Stimulated activated CD4-positive, alpha-beta T cell treated with anti-CD3 and anti-CD28 coated beads, TNF-alpha, amount 100 ng/mL, for 1 hour (primary cell): ENCODE results near the gene PTRH2.
"Not testable (repeated sequence)": the region's sequence is repeated elsewhere in the genome, so short reads cannot be mapped to it uniquely, and the experiment has no call there.

Experiments used
- DNase-seq, 3 donors: peaks; one replicate each; pipeline ENCODE4 v3.0.0-alpha.2; 2020; ENCODE audit warnings: low read depth in 3 of 3, low spot score in 1 of 3

The PTRH2 gene

GRCh38 chr17:59671386-59671785 is 35.8 kb downstream of the PTRH2 start:
- no peak for DNase-seq

DNA sequence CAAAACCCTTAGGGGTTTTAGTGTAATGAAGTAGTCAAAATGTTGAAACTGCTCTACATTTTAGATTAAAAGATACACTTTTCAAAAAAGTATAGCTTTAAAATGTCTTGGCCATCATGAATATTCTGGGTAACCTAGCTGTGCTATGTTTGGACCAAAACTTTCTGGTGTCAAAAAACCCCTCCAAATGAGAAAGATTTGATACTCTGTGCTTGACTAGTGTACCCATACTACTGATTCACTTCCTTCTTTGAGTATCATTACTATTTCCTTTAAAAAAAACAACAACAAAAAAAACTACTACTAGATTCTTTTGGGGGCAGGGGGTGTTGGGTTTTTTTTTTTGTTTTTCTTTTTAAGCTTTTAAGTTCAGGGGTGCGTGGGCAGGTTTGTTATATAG is 37.3 kb downstream of the PTRH2 start:
- DNase-seq = no peak

GRCh38 chr17:59669411-59669810 is 37.8 kb downstream of the PTRH2 start:
- no peak for DNase-seq

GRCh38 chr17:59668816-59669215 is 38.4 kb downstream of the PTRH2 start:
- no peak for DNase-seq

DNA sequence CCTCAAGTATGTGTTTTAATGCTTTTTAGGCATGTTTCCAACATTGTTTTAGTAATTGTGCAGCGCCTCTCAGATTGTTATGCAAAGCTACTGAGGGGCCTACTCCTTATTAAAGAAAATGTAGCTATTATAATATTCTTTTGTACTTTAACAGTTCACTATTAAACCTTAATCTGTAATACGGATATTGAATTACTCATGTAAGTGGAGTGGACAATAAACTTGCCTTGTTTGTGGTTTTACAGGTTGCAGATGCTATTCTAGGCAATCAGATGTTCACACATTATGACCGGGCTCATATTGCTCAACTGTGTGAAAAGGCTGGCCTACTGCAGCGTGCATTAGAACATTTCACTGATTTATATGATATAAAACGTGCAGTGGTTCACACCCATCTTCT is 41.0 kb downstream of the PTRH2 start:
- DNase-seq = no peak

DNA sequence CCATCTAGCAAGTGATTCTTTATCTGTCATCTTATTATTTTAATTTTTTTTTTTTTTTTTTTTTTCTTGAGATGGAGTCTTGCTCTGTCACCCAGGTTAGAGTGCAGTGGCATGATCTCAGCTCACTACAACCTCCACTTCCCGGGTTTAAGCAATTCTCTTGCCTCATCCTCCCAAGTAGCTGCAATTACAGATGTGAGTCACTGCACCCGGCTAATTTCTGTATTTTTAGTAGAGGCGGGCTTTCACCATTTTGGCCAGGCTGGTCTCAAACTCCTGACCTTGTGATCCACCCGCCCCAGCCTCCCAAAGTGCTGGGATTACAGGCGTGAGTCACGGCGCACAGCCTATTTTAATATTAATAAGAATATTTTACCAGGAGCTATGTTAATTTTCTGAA is 50.6 kb downstream of the PTRH2 start:
- not testable (repeated sequence) for DNase-seq

DNA sequence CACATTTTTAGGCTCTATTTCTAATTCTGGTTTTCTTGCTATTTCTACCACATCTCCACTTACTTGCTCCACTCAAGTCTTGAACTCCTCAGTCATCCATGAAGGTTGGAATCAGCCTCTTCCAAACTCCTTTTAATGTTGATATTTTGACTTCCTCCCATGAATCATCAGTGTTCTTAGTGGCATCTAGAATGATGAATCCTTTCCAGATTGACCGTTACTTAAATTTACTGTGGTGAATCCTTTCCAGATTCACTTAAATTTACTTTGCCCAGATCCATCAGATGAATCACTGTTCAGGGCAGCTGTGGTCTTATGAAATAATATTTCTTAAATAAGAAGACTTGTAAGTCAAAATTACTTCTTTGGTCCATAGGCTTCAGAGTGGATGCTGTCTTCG is 55.1 kb downstream of the PTRH2 start:
- no peak for DNase-seq

DNA sequence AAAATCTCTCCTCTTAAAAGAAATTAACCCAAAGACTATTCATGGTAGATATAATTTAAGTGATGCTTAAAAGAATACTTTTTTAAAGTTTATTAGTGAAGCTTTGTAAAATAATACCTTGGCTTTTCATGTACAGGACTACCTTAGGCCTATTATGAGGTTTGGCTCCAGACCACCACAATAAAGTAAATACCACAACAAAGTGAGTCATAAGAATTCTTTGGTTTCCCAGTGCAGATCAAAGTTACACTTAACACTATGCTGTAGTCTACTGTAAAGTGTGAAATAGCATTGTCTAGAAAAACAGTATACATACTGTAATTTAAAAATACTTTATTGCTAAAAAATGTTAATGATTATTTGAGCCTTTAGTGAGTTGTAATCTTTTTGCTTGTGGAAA is 55.9 kb downstream of the PTRH2 start:
- DNase-seq = no peak

DNA sequence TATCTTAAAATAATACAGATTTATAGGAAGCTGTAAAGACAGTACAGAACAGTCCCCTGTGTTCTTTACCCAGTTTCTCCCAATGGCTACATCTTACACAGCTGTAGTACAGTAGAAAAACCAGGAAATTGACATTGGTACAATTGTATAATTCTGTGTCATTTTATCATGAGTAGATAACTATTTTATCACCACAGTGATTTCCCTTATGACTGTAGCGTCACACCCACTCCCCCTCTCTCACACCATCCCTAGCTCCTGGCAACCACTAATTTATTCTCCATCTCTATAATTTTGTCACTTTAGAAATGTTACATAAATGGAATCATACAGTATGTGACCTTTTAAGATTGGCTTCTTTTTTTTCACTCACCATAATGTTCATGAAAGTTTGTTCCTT is 56.6 kb downstream of the PTRH2 start:
- no peak for DNase-seq

DNA sequence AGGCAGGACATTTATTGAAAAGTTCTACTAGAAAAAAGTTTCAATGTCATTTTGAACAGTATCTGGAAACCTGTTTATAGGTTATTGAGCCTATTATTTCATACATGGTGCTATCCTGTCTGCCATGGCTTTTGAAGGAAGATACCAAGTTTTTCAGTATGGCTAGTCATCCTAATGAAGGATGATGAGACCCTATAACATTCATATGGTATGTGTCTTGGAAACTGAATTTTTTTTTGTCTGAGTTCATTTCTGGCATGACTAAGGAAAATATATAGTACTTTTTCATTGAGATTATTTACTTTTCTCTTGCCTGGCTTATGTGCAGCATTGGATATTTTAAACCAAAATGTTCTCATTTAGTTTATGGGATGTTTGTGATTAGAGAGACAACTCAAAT is 57.3 kb downstream of the PTRH2 start:
- DNase-seq = no peak
